Measurements from ENCODE around the gene NEURL4. TPM values are rescaled to one million over a fixed set of nuclear protein-coding genes. Genes with fewer than 3 reads are reported as not detected.

Gene NEURL4
- total RNA-seq, 3 donors from 2014 or later (not counting 1 experiment from before 2014, with no cell fraction given): 48.9 to 57.9 (median 51.4) TPM

DNA sequence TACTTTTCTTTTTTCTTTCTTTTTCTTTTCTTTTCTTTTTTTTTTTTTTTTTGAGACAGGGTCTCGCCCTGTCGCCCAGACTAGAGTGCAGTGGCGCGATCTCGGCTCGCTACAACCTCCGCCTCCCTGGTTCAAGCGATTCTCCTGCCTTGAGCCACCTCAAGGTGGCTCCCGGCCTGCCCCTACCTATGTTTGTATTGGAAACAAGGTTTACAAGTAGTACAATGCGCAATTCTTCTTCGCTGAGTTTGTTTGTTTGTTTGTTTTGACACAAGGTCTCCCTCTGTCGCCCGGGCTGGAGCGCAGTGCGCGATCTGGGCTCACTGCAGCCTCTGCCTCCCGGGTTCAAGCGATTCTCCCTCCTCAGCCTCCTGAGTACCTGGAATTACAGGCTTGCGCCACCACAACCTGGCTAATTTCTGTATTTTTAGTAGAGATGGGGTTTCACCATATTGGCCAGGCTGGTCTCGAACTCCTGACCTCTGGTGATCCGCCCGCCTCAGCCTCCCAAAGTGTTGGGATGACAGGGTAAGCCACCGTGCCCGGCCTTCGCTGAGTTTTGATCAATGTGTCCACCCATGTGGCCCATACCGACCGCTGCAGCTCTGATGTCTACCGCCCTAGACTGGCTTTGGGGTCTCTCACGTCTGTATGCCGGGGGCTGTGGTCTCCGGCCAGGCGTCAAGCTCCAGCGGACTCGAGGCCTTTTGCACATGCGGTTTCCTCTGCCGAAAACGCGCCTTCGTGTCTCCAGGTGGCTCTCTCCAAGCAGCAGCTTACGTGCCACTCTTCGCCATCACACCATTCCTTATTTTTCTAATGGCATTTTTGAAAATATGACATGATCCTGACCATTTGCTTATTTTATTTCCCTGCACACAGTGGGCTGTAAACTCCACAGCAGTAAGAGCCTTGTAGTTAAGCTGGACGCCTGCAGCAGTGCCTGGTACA lies 33.6 kb downstream of the NEURL4 start:
- peak overlapping the region in 1 of 2 donors; percentile 63 for H3K27ac Mint-ChIP-seq
- intact Hi-C loops (cut with micrococcal nuclease): loop anchor here (1.0 kb wide), 1 partner anchor 15 kb away; no protein-coding TSS in a partner anchor
- H3K36me3 ChIP-seq (ENCODE audit: control insufficient read depth, insufficient read depth, low read length): no peaks in the 10 kb centered on the region
- 46% methylated on average over 42 of the region's 42 CpGs for WGBS (ENCODE audit: insufficient coverage)
- H3K4me3 Mint-ChIP-seq: peak overlapping the region; percentile 95
- H3K36me3 Mint-ChIP-seq: no peaks in the 10 kb centered on the region
- no peak overlapping the region for H3K4me3 ChIP-seq (ENCODE audit: low read length)
- peaks cover 7 to 20% of the 10 kb centered on the region in 2 donors for H3K27me3 Mint-ChIP-seq (ENCODE audit: low read depth in 2 of 2)
- no peaks in the 10 kb centered on the region for H3K9me3 Mint-ChIP-seq
- ATAC-seq (no peak), DNase-seq (peak in 1 of 2 donors; percentile 43)
- H3K27ac ChIP-seq (ENCODE audit: low read length): no peak overlapping the region
- H3K4me1 ChIP-seq (ENCODE audit: control insufficient read depth, insufficient read depth, low read length): peaks cover 28% of the 10 kb centered on the region
- H3K9me3 ChIP-seq (ENCODE audit: control insufficient read depth, insufficient read depth, low read length): no peaks in the 10 kb centered on the region
- H3K4me1 Mint-ChIP-seq: peaks cover 19 to 24% of the 10 kb centered on the region in 2 donors
- H3K27me3 ChIP-seq (ENCODE audit: control insufficient read depth, insufficient read depth, low read length): peaks cover 18% of the 10 kb centered on the region
- TF ChIP-seq, protein P1, sequence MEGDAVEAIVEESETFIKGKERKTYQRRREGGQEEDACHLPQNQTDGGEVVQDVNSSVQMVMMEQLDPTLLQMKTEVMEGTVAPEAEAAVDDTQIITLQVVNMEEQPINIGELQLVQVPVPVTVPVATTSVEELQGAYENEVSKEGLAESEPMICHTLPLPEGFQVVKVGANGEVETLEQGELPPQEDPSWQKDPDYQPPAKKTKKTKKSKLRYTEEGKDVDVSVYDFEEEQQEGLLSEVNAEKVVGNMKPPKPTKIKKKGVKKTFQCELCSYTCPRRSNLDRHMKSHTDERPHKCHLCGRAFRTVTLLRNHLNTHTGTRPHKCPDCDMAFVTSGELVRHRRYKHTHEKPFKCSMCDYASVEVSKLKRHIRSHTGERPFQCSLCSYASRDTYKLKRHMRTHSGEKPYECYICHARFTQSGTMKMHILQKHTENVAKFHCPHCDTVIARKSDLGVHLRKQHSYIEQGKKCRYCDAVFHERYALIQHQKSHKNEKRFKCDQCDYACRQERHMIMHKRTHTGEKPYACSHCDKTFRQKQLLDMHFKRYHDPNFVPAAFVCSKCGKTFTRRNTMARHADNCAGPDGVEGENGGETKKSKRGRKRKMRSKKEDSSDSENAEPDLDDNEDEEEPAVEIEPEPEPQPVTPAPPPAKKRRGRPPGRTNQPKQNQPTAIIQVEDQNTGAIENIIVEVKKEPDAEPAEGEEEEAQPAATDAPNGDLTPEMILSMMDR (IDR thresholded peaks at IDR 0.05): no peak

GRCh38 chr17:7294614-7295153 lies 34.5 kb downstream of the NEURL4 start, which contains the start of gene YBX2:
YBX2 (minus strand) TSS chr17:7294639; CDS start chr17:7294500, 139 bp downstream.
- no peak within 1 kb of the TSS for H3K4me3 ChIP-seq (ENCODE audit: low read length)
- Mint-ChIP-seq H3K27me3 (ENCODE audit: low read depth in 2 of 2) (peaks cover 7 to 18% of the 10 kb centered on the region in 2 donors), H3K36me3 (no peaks in the 10 kb centered on the region), H3K9me3 (no peaks in the 10 kb centered on the region), H3K4me3 (peak within 1 kb of the TSS; percentile 95), H3K4me1 (peaks cover 19 to 24% of the 10 kb centered on the region in 2 donors), H3K27ac (peak within 1 kb of the TSS in 1 of 2 donors; percentile 63)
- peak; percentile 63 to 84 for DNase-seq
- no peak within 1 kb of the TSS for H3K27ac ChIP-seq (ENCODE audit: low read length)
- TF ChIP-seq, protein P1 (IDR thresholded peaks at IDR 0.05): no peak
- H3K9me3 ChIP-seq (ENCODE audit: control insufficient read depth, insufficient read depth, low read length): no peaks in the 10 kb centered on the region
- H3K36me3 ChIP-seq (ENCODE audit: control insufficient read depth, insufficient read depth, low read length): no peaks in the 10 kb centered on the region
- H3K4me1 ChIP-seq (ENCODE audit: control insufficient read depth, insufficient read depth, low read length): peaks cover 28% of the 10 kb centered on the region
- intact Hi-C loops (cut with micrococcal nuclease): loop anchor here (5.0 kb wide), 1 partner anchor 247 kb away; no protein-coding TSS in a partner anchor
- peaks cover 18% of the 10 kb centered on the region for H3K27me3 ChIP-seq (ENCODE audit: control insufficient read depth, insufficient read depth, low read length)
- WGBS (ENCODE audit: insufficient coverage): under 1% methylated on average over 57 of the region's 57 CpGs
- ATAC-seq: peak; percentile 76 to 84 (median 83)

GRCh38 chr17:7293816-7294613 lies 35.1 kb downstream of the NEURL4 start:
- peak in 1 of 2 donors; percentile 57 for DNase-seq
- Histone ChIP-seq H3K27me3 (ENCODE audit: control insufficient read depth, insufficient read depth, low read length) (peaks cover 18% of the 10 kb centered on the region), H3K4me3 (ENCODE audit: low read length) (no peak overlapping the region), H3K9me3 (ENCODE audit: control insufficient read depth, insufficient read depth, low read length) (no peaks in the 10 kb centered on the region), H3K36me3 (ENCODE audit: control insufficient read depth, insufficient read depth, low read length) (no peaks in the 10 kb centered on the region), H3K4me1 (ENCODE audit: control insufficient read depth, insufficient read depth, low read length) (peaks cover 28% of the 10 kb centered on the region), H3K27ac (ENCODE audit: low read length) (no peak overlapping the region)
- Mint-ChIP-seq H3K36me3 (no peaks in the 10 kb centered on the region), H3K27ac (no peak overlapping the region), H3K4me3 (peak overlapping the region; percentile 66), H3K9me3 (no peaks in the 10 kb centered on the region), H3K27me3 (ENCODE audit: low read depth in 2 of 2) (peaks cover 7 to 18% of the 10 kb centered on the region in 2 donors), H3K4me1 (peaks cover 19 to 24% of the 10 kb centered on the region in 2 donors)
- intact Hi-C loops (cut with micrococcal nuclease): loop anchor here (5.0 kb wide), 1 partner anchor 247 kb away; no protein-coding TSS in a partner anchor
- no peak for ATAC-seq
- WGBS (ENCODE audit: insufficient coverage): 4% methylated on average over 75 of the region's 75 CpGs
- TF ChIP-seq, protein P1 (IDR thresholded peaks at IDR 0.05): no peak
